ENCODE measurements around the gene HTR3A.
A peak's percentile ranks its signal among the peaks of the same experiment; 100 is the strongest.

HTR3A gene

DNA sequence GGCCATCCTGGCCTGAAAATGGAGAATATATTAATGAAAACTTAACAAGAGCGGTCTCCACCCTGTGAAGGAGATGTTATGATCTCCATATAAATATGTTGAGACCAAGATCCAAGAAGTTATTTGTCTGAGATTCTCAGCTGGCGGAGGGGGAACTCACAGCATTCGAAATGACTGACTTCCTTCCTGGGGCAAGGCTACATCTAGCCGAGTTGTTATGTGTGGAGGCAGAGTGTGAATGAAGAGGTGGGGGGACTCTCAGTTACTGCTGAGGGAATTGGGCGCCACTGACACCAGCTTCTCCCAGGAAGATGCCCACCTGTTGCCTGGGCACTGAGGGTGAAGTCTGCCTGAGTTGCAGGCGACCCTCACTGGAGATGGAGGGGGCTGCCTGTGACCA, 5.9 kb downstream of the HTR3A start:
- DNase-seq: no peak

DNA sequence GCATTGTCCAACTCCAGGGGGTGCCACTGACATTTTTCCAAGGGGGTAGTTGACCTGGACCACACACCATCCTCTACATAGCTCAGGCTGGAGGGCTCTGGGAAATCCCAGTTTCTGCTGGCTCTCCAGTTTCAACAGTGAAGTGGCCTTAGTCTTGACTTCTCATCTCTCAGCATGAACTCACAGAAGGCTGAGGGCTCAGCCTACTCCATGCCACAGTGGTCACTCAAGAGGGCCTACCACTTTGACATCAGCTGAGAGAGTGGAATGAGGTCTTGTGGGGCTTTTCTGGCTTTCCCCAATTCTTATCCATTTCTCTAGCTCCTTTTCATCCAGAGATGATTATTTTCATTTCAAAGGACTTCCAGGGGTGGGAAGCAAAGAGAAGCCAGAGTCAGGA, 7.4 kb downstream of the HTR3A start:
- DNase-seq: no peak

DNA sequence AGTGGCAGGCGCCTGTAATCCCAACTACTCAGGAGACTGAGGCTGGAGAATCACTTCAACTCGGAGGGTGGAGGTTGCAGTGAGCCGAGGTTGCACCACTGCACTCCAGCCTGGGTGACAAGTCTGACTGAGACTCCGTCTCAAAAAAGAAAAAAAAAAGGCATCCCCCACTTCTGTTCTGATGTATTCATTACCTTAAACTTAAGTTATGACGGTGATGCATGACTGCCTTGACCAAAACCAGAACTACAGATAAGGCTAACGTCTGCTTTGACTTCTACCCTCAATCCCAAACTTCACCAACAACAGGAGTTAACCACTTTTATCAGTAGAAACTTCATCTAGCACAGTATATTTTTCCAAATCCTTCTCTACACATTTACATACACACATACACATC, 9.9 kb downstream of the HTR3A start:
- DNase-seq: no peak

DNA sequence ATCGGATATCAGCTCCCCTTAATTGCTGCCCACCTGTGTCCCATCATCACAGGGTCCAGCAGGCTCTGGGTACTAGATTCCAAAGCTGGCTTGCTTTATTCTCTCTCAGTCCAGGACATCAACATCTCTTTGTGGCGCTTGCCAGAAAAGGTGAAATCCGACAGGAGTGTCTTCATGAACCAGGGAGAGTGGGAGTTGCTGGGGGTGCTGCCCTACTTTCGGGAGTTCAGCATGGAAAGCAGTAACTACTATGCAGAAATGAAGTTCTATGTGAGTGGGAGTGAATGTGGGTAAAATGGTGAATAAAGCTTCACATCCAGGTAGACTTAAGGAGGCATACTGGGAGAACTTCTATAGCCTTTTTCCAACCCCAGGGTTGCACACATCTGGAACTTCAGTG, 11.0 kb downstream of the HTR3A start:
- DNase-seq: no peak

DNA sequence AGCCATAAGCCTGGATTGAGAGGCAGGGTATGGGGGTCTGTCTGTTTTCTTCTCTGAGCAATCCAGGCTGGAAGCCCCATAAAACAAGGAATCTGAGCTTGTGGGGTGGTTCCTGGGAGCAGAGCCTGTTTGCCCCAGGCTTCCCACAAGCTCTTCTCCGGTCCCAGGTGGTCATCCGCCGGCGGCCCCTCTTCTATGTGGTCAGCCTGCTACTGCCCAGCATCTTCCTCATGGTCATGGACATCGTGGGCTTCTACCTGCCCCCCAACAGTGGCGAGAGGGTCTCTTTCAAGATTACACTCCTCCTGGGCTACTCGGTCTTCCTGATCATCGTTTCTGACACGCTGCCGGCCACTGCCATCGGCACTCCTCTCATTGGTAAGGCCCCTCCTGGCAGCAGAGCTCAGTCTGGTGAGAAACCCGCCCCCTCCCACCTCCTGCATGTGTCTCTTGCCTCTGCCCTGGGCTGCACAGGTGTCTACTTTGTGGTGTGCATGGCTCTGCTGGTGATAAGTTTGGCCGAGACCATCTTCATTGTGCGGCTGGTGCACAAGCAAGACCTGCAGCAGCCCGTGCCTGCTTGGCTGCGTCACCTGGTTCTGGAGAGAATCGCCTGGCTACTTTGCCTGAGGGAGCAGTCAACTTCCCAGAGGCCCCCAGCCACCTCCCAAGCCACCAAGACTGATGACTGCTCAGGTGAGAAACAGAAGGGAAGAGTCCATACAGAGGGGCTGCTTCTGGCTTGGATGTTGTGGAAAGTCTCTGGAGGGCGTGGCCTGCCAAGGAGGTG, 11.6 kb downstream of the HTR3A start:
- no peak for DNase-seq

DNA sequence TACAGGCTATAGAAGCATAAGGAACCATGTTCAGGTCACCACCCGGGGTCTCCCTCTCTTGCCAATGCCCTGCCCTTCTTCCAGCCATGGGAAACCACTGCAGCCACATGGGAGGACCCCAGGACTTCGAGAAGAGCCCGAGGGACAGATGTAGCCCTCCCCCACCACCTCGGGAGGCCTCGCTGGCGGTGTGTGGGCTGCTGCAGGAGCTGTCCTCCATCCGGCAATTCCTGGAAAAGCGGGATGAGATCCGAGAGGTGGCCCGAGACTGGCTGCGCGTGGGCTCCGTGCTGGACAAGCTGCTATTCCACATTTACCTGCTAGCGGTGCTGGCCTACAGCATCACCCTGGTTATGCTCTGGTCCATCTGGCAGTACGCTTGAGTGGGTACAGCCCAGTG, 14.5 kb downstream of the HTR3A start:
- DNase-seq: no peak

DNA sequence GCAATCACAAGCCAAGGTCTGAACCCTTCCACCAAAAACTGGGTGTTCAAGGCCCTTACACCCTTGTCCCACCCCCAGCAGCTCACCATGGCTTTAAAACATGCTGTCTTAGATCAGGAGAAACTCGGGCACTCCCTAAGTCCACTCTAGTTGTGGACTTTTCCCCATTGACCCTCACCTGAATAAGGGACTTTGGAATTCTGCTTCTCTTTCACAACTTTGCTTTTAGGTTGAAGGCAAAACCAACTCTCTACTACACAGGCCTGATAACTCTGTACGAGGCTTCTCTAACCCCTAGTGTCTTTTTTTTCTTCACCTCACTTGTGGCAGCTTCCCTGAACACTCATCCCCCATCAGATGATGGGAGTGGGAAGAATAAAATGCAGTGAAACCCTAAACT, 15.0 kb downstream of the HTR3A start:
- no peak for DNase-seq

DNA sequence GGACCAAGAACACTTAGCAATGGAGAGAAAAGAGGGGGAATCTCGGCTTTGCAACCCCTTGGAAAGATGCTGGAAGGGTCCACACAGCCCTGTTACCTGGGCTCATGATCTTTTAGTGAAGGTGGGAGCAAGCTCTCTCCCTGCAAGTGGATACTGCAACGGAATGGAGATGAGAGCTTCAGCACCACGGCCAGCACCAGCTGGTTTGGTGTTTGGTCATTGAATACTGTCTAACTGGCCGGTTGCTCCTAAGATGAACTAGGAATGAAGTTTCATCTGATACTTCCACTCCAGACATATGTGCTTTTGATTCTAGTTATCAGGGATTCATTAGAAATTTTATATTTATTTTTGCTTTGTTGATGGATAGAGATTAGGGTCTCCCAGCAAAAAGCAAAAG, 16.3 kb downstream of the HTR3A start:
- no peak for DNase-seq

DNA sequence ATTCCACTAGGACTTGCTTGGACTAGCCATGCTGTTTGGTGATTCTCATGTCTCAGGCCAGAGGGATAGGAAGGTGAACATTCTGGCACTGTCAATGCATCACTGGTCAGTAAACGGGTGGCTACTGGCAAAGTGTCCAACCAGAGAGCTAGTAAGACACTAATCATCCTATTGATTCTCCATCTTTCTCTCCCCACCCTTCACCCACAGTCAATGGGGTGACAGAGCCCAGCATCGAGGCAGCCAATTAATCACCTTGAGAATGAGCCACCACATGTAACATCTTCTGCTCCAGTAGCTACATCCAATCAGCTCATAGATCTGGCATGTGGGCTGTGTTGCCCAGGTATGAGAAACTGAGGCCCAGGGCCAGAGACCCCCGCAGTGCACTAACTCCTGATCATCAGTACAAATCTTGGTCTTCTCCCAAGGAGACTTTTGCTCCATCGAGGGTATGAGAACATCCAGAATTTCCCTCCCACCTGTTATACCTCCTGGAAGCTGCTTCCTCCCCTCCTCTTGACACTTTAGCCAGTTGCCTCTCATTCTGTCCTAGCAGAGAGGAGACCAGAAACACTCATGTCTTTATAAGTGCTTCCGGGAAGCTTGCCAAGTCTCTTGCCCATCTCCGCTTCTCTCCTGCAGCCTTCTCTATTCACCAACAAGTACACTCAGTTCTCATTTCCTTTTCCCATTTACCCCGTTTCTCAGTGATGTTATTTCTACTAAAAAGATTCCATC, 17.0 kb downstream of the HTR3A start:
- peak; percentile 81 for DNase-seq

DNA sequence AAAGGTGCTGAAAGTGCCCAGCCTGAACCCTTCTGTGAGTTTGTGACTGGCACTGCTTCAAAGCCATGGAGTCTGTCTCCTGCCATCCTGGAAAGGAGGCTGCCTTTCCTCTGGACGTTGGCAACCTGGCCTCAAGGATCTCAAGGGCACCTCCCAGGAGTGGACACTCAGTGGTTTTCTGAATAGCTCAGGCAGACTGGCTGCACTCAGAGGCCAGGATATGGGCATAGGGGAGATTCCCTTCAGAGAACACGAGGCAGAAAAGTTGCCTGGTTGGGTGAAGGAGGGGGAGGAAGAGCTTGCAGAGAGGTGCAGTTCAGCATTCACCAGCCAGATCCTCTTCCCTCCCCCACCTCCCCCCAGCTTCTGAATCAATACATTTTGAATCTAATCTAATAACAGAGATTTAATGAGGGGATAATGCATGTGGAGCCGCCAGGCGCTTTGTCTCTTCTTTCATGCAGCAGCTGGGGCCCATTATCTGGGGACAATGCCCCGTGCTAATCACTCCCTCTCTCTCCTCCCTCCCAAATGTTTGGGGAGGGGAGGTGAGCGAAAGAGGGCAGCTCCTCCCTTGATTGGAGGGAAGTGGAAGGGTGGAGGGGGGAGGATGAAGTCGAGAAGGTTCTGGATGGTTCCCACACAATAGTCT, 17.7 kb downstream of the HTR3A start:
- DNase-seq: peak; percentile 29

DNA sequence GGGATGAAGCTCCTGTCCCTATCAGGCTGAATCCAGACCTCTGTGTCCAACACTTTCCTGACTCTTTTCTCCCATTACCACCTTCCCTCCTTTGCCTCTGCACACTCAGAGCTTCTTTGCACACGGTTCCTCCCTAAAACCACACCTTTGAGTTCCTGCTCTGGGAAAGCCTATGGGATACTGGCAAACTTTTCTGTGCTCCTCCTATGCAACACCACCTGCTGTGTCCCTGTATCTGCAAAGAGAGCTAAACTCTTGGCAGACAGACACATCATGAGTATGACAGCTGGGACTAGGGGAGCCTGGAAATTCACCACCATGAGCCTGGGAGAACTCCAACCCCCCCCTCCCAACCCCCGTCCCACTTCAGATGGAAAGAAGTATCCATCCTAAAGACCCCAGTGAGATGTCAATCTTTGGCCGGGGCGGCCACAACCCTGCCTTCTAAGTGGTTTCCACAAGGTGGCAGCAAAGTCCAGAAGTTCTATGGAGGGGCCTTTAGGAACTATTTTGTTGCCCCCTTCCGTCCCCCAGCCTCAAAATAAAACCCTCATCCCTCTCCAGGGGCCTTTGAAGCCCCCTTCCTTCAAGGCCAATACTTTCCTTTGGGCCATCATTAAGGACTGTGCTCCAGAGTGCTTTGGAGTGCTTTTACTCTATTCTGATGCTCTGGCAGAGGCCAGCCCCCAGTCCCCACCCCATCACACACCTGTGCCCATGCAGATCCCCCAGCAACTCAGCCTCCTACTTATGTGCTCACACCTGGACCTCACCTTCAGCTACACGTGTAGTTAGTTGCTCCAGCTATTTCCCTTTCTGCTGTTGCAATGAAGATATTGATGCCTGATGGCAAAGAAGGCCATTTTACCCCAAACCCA, 19.4 kb downstream of the HTR3A start:
- DNase-seq: peak; percentile 38

DNA sequence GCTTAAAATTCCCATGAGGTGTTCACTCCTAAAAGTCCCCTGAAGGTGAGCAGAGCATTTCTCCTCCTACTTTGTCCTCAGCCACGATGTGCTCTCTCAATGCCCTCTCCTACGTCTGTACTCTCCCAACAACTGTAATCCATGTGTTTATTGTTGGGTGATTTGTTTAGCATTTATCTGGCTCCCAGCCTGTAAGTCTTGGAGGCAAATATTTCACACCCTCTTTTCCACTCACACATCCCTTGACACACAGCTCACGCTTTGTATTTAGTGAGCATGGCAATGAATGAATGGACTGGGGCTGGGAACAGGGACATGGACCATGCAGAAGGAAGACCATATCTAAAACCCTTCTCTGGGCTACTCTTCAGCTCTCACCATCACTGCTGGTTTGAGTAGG, 22.6 kb downstream of the HTR3A start:
- DNase-seq: no peak

DNA sequence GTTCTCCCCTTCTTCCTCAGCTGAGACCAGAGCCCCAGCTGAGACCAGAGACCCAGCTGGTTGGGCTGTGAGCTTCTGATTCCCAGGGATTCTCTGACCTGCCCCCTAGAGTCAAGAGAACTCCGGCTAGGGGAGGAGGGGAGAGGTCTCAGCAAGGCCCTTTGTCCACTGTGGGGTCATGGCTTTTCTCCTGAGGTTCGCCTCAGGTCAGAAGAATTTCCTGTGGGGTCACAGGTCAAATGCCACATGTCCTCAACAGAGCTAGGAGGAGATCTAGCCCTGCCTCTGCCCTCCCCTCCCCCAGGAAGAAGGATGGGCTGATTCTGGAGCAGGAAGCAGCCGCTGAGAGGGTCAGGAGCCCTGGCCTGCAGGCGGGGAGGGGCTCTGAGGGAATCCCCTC, 23.7 kb downstream of the HTR3A start:
- no peak for DNase-seq

DNA sequence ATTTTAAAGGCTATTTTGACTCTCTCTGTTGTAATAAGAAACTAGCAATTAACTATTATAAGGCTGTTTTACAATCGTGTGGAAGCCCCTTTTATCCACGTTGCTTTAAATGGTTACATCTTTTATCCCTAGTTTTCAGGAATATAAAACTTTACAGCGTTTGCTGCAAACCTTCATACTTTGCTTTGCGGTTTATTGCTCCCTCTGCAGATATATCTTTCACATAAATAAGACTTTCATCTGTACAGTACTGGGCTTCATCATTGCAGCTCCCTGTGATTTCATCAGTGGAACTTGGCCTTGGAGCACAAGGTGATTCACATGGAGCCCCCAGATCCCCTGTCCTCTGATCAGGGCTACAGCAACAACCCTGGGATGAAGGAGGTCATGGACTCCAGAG, 25.6 kb downstream of the HTR3A start:
- no peak for DNase-seq

DNA sequence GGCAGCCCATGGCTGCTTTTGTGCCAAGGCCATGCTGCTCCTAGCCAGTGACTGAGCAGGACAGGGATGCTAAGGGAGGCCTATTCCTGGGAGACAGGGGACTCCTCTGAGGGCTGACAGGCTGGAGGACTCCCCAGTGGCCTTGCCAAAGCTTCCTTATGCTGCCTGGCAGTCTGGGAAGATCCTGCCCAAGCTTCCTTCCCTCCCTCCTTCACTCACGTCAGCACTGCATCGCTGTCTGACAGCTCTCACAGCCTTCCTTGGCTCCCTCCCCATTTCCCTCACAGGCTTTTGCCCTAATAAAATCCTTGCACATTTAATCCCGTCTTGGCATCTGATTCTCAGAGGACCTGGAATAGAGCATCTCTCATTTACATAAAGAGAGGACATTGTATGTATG, 26.5 kb downstream of the HTR3A start:
- no peak for DNase-seq

DNA sequence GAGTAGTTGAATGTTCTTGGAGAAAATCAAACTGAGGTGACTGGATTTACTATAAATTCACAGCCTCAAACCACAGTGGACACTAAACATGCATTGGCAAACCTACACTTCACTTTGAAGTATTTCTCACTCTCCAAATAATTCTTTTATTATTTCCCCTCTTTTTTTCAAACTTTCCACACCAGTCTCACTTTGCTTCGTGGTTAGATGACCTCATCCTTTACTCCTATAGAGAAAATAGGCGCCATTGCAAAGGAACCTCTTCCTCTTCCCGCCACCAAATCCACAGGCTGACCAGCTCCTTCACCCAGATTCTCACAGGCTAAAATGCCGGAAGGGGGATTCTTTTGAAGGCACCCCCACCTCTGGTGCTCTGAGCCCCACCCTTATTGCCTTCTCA, 33.4 kb downstream of the HTR3A start:
- DNase-seq: no peak

DNA sequence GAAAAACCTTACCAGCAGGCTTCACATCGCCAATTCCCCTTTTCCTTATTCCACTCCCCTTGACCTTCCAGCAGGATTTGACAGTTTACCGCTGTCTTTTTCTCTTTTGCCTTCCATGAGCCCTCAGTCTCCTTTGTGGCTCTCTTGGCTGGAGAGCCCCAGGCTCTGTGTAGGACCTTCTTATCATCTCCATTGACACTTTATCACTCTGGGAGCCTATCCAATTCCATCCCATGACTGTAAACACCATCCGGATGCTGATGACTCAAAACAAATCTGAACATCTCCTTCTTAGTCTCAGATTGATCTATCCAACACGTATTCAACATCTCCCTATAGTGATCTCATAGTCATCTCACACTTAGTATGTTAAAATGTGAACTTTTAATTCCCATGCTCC, 36.0 kb downstream of the HTR3A start:
- no peak for DNase-seq

DNA sequence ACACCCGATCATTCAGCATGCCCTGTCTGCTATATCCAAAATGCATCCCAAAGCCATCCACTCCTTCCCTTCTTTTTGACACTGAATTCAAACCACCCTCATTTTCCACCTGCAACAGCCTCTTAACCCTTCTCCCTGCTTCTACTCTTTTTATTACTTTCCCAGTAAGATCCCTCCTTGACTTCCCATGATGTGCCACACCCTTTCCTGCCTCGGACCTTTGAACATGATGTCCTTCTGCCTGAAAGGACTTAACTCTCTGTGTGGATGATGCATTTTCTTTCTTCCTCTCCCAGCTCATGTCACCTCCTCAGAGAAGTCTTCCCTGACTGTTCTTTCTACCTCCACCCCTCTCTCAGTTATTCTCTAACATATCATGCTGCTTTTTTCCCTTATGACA, 36.5 kb downstream of the HTR3A start:
- DNase-seq: no peak

DNA sequence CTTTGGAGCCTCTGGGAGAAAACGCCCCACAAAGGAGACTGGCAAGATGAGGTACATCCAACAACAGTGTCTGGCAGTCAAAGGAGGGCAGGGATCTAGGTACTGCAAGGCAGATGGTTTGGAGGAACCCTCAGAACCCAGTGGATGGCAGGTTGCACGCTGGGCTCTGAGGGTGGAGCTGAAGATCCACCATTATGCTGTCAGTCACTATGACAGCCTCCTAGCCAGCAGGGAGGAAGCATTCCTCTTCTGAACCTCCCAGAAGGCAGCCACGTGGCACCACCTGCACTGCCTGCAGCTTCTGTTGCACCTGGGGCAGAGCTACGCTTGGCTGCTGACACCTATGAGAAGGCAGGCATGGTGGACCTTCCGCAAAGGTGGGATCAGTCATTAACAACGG, 40.2 kb downstream of the HTR3A start:
- no peak for DNase-seq

DNA sequence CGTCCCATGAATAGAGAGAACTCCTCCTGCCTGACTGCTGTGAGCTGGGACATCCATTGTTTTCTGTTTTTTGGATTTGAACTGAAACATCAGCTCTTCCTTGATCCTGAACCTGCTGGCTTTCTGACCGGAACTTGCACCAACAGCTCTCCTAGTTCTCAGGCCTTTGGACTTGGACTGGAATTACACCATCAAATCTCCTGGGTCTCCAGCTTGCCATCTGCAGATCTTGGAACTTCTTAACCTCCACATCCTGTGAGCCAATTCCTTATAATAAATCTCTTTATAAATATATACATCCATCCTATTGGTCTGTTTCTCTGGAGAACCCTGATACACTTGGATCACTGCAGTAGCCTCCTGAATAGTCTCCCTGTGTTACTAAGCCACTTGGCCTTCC, 42.1 kb downstream of the HTR3A start:
- no peak for DNase-seq

DNA sequence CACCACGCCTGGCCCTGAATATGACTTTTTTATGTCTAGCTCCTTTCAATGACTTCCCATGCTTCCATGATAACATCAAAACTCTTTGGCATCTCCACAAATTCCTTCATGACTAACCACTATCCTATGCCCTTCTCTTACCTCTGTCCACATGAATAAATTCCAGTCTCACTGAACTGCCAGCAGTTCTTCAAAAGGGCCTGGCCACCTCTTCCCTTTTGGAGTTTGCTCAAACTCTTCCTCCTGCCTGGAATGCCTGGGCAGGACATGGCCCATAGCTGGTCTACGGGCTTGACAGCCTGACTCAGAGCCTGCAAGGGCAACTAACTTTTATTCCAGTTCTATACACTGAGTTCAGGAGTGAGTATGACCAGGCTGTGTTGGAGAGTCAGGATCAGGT, 42.8 kb downstream of the HTR3A start:
- no peak for DNase-seq

DNA sequence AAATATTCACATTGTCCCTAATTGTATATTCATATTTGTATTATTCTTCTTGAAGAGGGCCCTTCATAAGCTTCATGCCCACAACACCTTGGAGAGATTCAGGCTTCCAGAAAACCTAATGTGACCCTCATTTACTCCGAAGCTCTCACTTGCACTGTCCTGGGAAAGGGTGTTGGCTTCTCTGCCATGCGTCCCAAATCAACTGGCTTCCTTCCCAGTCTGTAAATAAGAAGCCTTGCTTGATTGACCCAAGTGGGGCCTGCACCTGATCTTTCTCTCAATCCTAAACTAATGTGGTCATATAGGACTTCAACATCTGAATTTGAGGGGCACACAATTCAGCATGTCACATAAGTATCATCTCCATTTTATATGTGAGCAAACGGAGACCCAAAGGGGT, 44.1 kb downstream of the HTR3A start:
- DNase-seq: no peak

DNA sequence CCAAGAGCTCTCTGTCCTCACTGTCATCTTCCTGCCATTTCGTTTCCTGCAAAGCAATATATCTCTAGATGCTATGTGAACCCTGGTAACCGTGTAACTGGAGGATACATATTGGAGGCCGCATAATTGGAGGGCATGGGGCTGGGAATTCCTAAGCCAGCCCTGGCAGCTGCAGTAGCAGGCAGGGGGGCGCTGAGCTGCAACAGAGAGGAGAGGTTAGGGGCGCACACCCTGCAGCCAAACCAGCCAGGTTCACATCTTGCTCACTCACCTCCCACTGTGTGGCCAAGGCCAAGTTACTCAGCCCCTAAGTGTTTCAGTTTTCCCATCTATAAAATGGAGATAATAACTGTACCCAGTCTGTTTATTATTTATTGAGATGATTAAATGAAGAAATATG, 44.7 kb downstream of the HTR3A start:
- no peak for DNase-seq

Data from NCI-H345 (cell line).